ENCODE data around the gene SUGCT.
A peak's percentile ranks its signal among the peaks of the same experiment; 100 is the strongest.
"Not testable (repeated sequence)": the region's sequence is repeated elsewhere in the genome, so short reads cannot be mapped to it uniquely, and the experiment has no call there.

The SUGCT gene

GRCh38 chr7:40134428-40135316, at the start of gene SUGCT, which contains the start of gene MPLKIP:
Gene SUGCT, plus strand, starts transcription at chr7:40135005.
Gene MPLKIP, minus strand, starts transcription at chr7:40134622. Its CDS starts 55 bp downstream, at chr7:40134567.
- peak; percentile 53 for DNase-seq (ENCODE audit: low read depth)
- peak within 1 kb of the TSS; percentile 82 for H3K4me3 ChIP-seq (ENCODE audit: low read depth, low read length)

GRCh38 chr7:40092182-40092581, 42.6 kb upstream of the SUGCT start:
- DNase-seq (ENCODE audit: low read depth) = no peak
- H3K4me3 ChIP-seq (ENCODE audit: low read depth, low read length) = no peak overlapping the region

GRCh38 chr7:40093631-40094350, 41.0 kb upstream of the SUGCT start:
- no peak overlapping the region for H3K4me3 ChIP-seq (ENCODE audit: low read depth, low read length)
- no peak for DNase-seq (ENCODE audit: low read depth)

- H3K4me3 ChIP-seq (ENCODE audit: low read depth, low read length) = no peak overlapping the region
- DNase-seq (ENCODE audit: low read depth) = no peak
Measured at GRCh38 chr7:40095230-40095629, 39.6 kb upstream of the SUGCT start.

- DNase-seq (ENCODE audit: low read depth) = no peak
Measured at GRCh38 chr7:40095695-40096327, 39.0 kb upstream of the SUGCT start.

GRCh38 chr7:40097728-40098127, 37.1 kb upstream of the SUGCT start:
- no peak overlapping the region for H3K4me3 ChIP-seq (ENCODE audit: low read depth, low read length)
- DNase-seq (ENCODE audit: low read depth) = no peak

More at GRCh38 chr7:40095695-40096327, 39.0 kb upstream of the SUGCT start:
- no peak overlapping the region for H3K4me3 ChIP-seq (ENCODE audit: low read depth, low read length)

- no peak overlapping the region for H3K4me3 ChIP-seq (ENCODE audit: low read depth, low read length)
- DNase-seq (ENCODE audit: low read depth) = no peak
Measured at GRCh38 chr7:40098810-40099209, 36.0 kb upstream of the SUGCT start.

GRCh38 chr7:40099837-40100236, 35.0 kb upstream of the SUGCT start:
- no peak for DNase-seq (ENCODE audit: low read depth)
- no peak overlapping the region for H3K4me3 ChIP-seq (ENCODE audit: low read depth, low read length)

- no peak overlapping the region for H3K4me3 ChIP-seq (ENCODE audit: low read depth, low read length)
- DNase-seq (ENCODE audit: low read depth) = no peak
Measured at GRCh38 chr7:40101201-40101600, 33.6 kb upstream of the SUGCT start.

GRCh38 chr7:40102897-40103296, 31.9 kb upstream of the SUGCT start:
- no peak overlapping the region for H3K4me3 ChIP-seq (ENCODE audit: low read depth, low read length)
- DNase-seq (ENCODE audit: low read depth) = no peak

- no peak overlapping the region for H3K4me3 ChIP-seq (ENCODE audit: low read depth, low read length)
- DNase-seq (ENCODE audit: low read depth) = no peak
Measured at GRCh38 chr7:40105879-40106473, 28.8 kb upstream of the SUGCT start.

GRCh38 chr7:40115936-40116335, 18.9 kb upstream of the SUGCT start:
- no peak overlapping the region for H3K4me3 ChIP-seq (ENCODE audit: low read depth, low read length)
- no peak for DNase-seq (ENCODE audit: low read depth)

- DNase-seq (ENCODE audit: low read depth); H3K4me3 ChIP-seq (ENCODE audit: low read depth, low read length): not testable (repeated sequence)
Measured at GRCh38 chr7:40117199-40117598, 17.6 kb upstream of the SUGCT start.

GRCh38 chr7:40118201-40118600, 16.6 kb upstream of the SUGCT start:
- not testable (repeated sequence) for DNase-seq (ENCODE audit: low read depth); H3K4me3 ChIP-seq (ENCODE audit: low read depth, low read length)

GRCh38 chr7:40120020-40120419, 14.8 kb upstream of the SUGCT start:
- no peak for DNase-seq (ENCODE audit: low read depth)
- H3K4me3 ChIP-seq (ENCODE audit: low read depth, low read length) = no peak overlapping the region

- DNase-seq (ENCODE audit: low read depth); H3K4me3 ChIP-seq (ENCODE audit: low read depth, low read length): not testable (repeated sequence)
Measured at GRCh38 chr7:40122100-40122939, 12.5 kb upstream of the SUGCT start.

GRCh38 chr7:40122940-40123254, 11.9 kb upstream of the SUGCT start:
- no peak for DNase-seq (ENCODE audit: low read depth)
- no peak overlapping the region for H3K4me3 ChIP-seq (ENCODE audit: low read depth, low read length)

- H3K4me3 ChIP-seq (ENCODE audit: low read depth, low read length) = peak overlapping the region; percentile 82
- DNase-seq (ENCODE audit: low read depth) = no peak
Measured at GRCh38 chr7:40133561-40134427, 1.0 kb upstream of the SUGCT start.
